Neural progenitor cell (in vitro differentiated cells): ENCODE measurements around the gene SLC22A23. TPM values are rescaled to one million over a fixed set of nuclear protein-coding genes. Genes with fewer than 3 reads are reported as not detected.

Source experiments
- DNase-seq: peaks from one replicate; pipeline ENCODE4 v3.0.0-alpha.2; 2016; ENCODE audit warnings: low spot score
- H2AFZ ChIP-seq: fragments of 200-600 bp; sonication (generic); replicated peaks from 2 replicates; pipeline ENCODE4 v1.6.1; 2016; ENCODE audit warnings: antibody characterized with exemption
- H3F3A ChIP-seq: fragments of 200-600 bp; sonication (generic); 2 replicates; pipeline ENCODE4 v1.6.1; 2016; ENCODE audit warnings: antibody characterized with exemption, low read depth
- H3K27ac ChIP-seq: fragments of 200-600 bp; sonication (generic); 2 replicates; pipeline ENCODE4 v1.5.1; 2016; ENCODE audit warnings: mild to moderate bottlenecking
- H3K27me3 ChIP-seq: fragments of 200-600 bp; sonication (generic); 2 replicates; pipeline ENCODE4 v1.6.1; 2016; ENCODE audit warnings: mild to moderate bottlenecking, moderate library complexity
- H3K36me3 ChIP-seq: fragments of 200-600 bp; sonication (generic); 2 replicates; pipeline ENCODE4 v1.5.1; 2016
- H3K4me1 ChIP-seq: fragments of 200-600 bp; sonication (generic); 2 replicates; pipeline ENCODE4 v1.6.1; 2016; ENCODE audit warnings: mixed run types
- H3K4me2 ChIP-seq: fragments of 200-600 bp; sonication (generic); 2 replicates; pipeline ENCODE4 v1.6.1; 2016
- H3K4me3 ChIP-seq: fragments of 200-600 bp; sonication (generic); 2 replicates; pipeline ENCODE4 v1.5.1; 2016
- H3K79me2 ChIP-seq: fragments of 200-600 bp; sonication (generic); 2 replicates; pipeline ENCODE4 v1.6.1; 2016; ENCODE audit warnings: low read depth
- H3K9ac ChIP-seq: fragments of 200-600 bp; sonication (generic); 2 replicates; pipeline ENCODE4 v1.6.1; 2016
- H3K9me3 ChIP-seq: fragments of 200-600 bp; sonication (generic); 2 replicates; pipeline ENCODE4 v1.5.1; 2016; ENCODE audit warnings: low read depth
- H4K20me1 ChIP-seq: fragments of 200-600 bp; sonication (generic); 2 replicates; pipeline ENCODE4 v1.6.1; 2016; ENCODE audit warnings: low read depth
- H3K27ac Mint-ChIP-seq: 3 replicates; pipeline ENCODE4 v1.8.0; 2021; ENCODE audit warnings: mixed read lengths
- H3K27me3 Mint-ChIP-seq: 2 replicates; pipeline ENCODE4 v1.8.0; 2022; ENCODE audit warnings: low read depth, mild to moderate bottlenecking, inconsistent platforms, moderate library complexity, mixed read lengths; ENCODE audit not compliant: insufficient read depth
- H3K36me3 Mint-ChIP-seq: 3 replicates; pipeline ENCODE4 v1.8.0; 2021; ENCODE audit warnings: mixed read lengths
- H3K4me1 Mint-ChIP-seq: 3 replicates; pipeline ENCODE4 v1.8.0; 2021; ENCODE audit warnings: mixed read lengths
- H3K4me3 Mint-ChIP-seq: 3 replicates; pipeline ENCODE4 v1.8.0; 2021; ENCODE audit warnings: mild to moderate bottlenecking, moderate library complexity, mixed read lengths
- H3K9me3 Mint-ChIP-seq: 3 replicates; pipeline ENCODE4 v1.8.0; 2020; ENCODE audit warnings: mixed read lengths
- CTCF ChIP-seq: fragments of 200-600 bp; sonication (generic); IDR thresholded peaks from 2 replicates; pipeline ENCODE4 v1.5.1; 2017; ENCODE audit warnings: antibody characterized with exemption, mild to moderate bottlenecking
- EZH2 ChIP-seq: fragments of 200-600 bp; sonication (generic); IDR thresholded peaks from 2 replicates; pipeline ENCODE4 v1.6.1; 2017; ENCODE audit warnings: antibody characterized with exemption, mild to moderate bottlenecking, moderate library complexity
- EZH2phosphoT487 ChIP-seq: fragments of 200-600 bp; sonication (generic); IDR thresholded peaks from 2 replicates; pipeline ENCODE4 v1.6.1; 2017; ENCODE audit warnings: antibody characterized with exemption
- total RNA-seq: library from RNA; depleted of rRNA; stranded (reverse); fragments of >200 nt; gene quantifications from 2 replicates; pipeline ENCODE4 v1.2.3, GENCODE V29; 2015; ENCODE audit warnings: low replicate concordance

The SLC22A23 gene
- total RNA-seq, 1 donor from 2014 or later, result 0.99 TPM

GRCh38 chr6:3267162-3267561, 189.7 kb downstream of the SLC22A23 start:
- Mint-ChIP-seq H3K4me1 (peaks cover 14% of the 10 kb centered on the region), H3K4me3 (no peak overlapping the region), H3K27me3 (peaks cover 5% of the 10 kb centered on the region), H3K27ac (no peak overlapping the region), H3K9me3 (no peaks in the 10 kb centered on the region), H3K36me3 (peaks cover 21% of the 10 kb centered on the region)
- H3K79me2 ChIP-seq, result peaks cover 25% of the 10 kb centered on the region
- H2AFZ ChIP-seq, result no peak overlapping the region
- H3K27me3 ChIP-seq, result no peaks in the 10 kb centered on the region
- H3K9ac ChIP-seq, result no peak overlapping the region
- H3K4me1 ChIP-seq, result no peaks in the 10 kb centered on the region
- H3K27ac ChIP-seq, result no peak overlapping the region
- H4K20me1 ChIP-seq, result peaks cover 34% of the 10 kb centered on the region
- DNase-seq, result no peak
- H3K4me3 ChIP-seq, result no peak overlapping the region
- H3K9me3 ChIP-seq, result no peaks in the 10 kb centered on the region
- no peaks in the 10 kb centered on the region for H3K36me3 ChIP-seq
- TF ChIP-seq EZH2 (no peak), EZH2phosphoT487 (no peak), CTCF (no peak)
- H3K4me2 ChIP-seq, result no peak overlapping the region
- no peaks in the 10 kb centered on the region for H3F3A ChIP-seq

- Mint-ChIP-seq H3K27me3 (no peaks in the 10 kb centered on the region), H3K27ac (no peak overlapping the region), H3K9me3 (no peaks in the 10 kb centered on the region), H3K4me1 (peaks cover 22% of the 10 kb centered on the region), H3K36me3 (peaks cover 13% of the 10 kb centered on the region), H3K4me3 (no peak overlapping the region)
- peaks cover 44% of the 10 kb centered on the region for H4K20me1 ChIP-seq
- no peaks in the 10 kb centered on the region for H3F3A ChIP-seq
- DNase-seq, result no peak
- no peak overlapping the region for H3K9ac ChIP-seq
- H3K9me3 ChIP-seq, result no peaks in the 10 kb centered on the region
- peaks cover 34% of the 10 kb centered on the region for H3K79me2 ChIP-seq
- H3K4me2 ChIP-seq, result no peak overlapping the region
- no peak for TF ChIP-seq EZH2
- no peaks in the 10 kb centered on the region for H3K36me3 ChIP-seq
- H3K27me3 ChIP-seq, result no peaks in the 10 kb centered on the region
- no peak overlapping the region for H2AFZ ChIP-seq
- no peak overlapping the region for H3K4me3 ChIP-seq
- no peak overlapping the region for H3K27ac ChIP-seq
- no peaks in the 10 kb centered on the region for H3K4me1 ChIP-seq
Observed at GRCh38 chr6:3266170-3266569, 190.7 kb downstream of the SLC22A23 start.

- H3K36me3 ChIP-seq, result no peaks in the 10 kb centered on the region
- no peak for DNase-seq
- peaks cover 39% of the 10 kb centered on the region for H3K79me2 ChIP-seq
Observed at GRCh38 chr6:3265671-3266070, 191.2 kb downstream of the SLC22A23 start.

More at GRCh38 chr6:3265671-3266070, 191.2 kb downstream of the SLC22A23 start:
- Mint-ChIP-seq H3K27ac (no peak overlapping the region), H3K27me3 (no peaks in the 10 kb centered on the region), H3K36me3 (peaks cover 9% of the 10 kb centered on the region), H3K4me1 (peaks cover 27% of the 10 kb centered on the region), H3K9me3 (no peaks in the 10 kb centered on the region), H3K4me3 (no peak overlapping the region)
- Histone ChIP-seq H3K27me3 (no peaks in the 10 kb centered on the region), H3K9ac (no peak overlapping the region), H4K20me1 (peaks cover 46% of the 10 kb centered on the region), H3K4me2 (no peak overlapping the region), H3F3A (no peaks in the 10 kb centered on the region), H3K4me3 (no peak overlapping the region), H3K27ac (no peak overlapping the region), H3K9me3 (no peaks in the 10 kb centered on the region), H3K4me1 (peaks cover 3% of the 10 kb centered on the region), H2AFZ (no peak overlapping the region)
- TF ChIP-seq EZH2phosphoT487, result no peak
- TF ChIP-seq EZH2, result no peak
- no peak for TF ChIP-seq CTCF
